Measurements from ENCODE around the gene SLC16A3. TPM values are rescaled to one million over a fixed set of nuclear protein-coding genes. Genes with fewer than 3 reads are reported as not detected.

Gene SLC16A3
- total RNA-seq, 2 experiments from 2014 or later: 93.4 to 99.0 TPM

DNA sequence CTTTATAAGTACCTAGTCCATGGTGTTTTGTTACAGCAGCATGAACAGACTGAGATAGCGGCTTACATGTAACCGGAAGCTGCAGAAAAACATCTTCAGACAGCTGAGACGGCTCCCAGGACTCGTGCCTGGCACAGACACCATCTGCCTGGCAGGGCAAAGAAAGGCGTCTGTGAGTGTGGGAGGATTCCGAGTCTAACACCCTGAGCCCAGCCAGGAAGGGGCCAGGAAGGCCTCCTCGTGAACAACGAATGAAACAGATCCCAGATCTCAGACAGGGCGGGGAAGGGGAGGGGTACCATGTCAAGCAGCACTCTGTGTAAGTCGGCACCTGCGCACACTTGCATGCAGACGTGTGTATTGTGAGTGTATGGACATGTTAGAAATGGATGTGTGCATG is 49.0 kb downstream of the SLC16A3 start:
- TF ChIP-seq CTCF (IDR thresholded peaks at IDR 0.05): no peak
- DNase-seq: no peak

GRCh38 chr17:82278308-82278707 is 49.5 kb downstream of the SLC16A3 start:
- H3K4me1 ChIP-seq (ENCODE audit: insufficient read depth, low read length): peaks cover 36% of the 10 kb centered on the region
- CTCF ChIA-PET: no interaction called here
- no peak overlapping the region for H3K4me3 Mint-ChIP-seq

More for the DNA sequence above, 49.0 kb downstream of the SLC16A3 start:
- ChIA-PET POLR2A (no interaction called here), CTCF (no interaction called here)
- H3K27ac Mint-ChIP-seq: no peak overlapping the region
- H3K27me3 ChIP-seq (ENCODE audit: control insufficient read depth in 1 of 2, insufficient read depth in 2 of 2, low read length in 2 of 2): no peaks in the 10 kb centered on the region
- H3K27me3 Mint-ChIP-seq: no peaks in the 10 kb centered on the region
- H3K9me3 ChIP-seq (ENCODE audit: control insufficient read depth in 1 of 2, insufficient read depth in 1 of 2, low read length in 2 of 2): no peaks in the 10 kb centered on the region
- no peak overlapping the region for H3K4me3 ChIP-seq (ENCODE audit: low read length)
- H3K4me1 ChIP-seq (ENCODE audit: insufficient read depth, low read length): peaks cover 31% of the 10 kb centered on the region
- no peaks in the 10 kb centered on the region for H3K36me3 ChIP-seq (ENCODE audit: insufficient read depth, low read length)
- intact Hi-C loops (cut with DNase I, micrococcal nuclease): no loop called here
- peaks cover 5% of the 10 kb centered on the region for H3K36me3 Mint-ChIP-seq (ENCODE audit: low read depth)
- no peak overlapping the region for H3K4me3 Mint-ChIP-seq
- ATAC-seq (ENCODE audit: poor library complexity): no peak
- H3K4me1 Mint-ChIP-seq (ENCODE audit: low read depth): peaks cover 8% of the 10 kb centered on the region
- H3K9me3 Mint-ChIP-seq: no peaks in the 10 kb centered on the region
- H3K27ac ChIP-seq (ENCODE audit: low read depth in 1 of 2, low read length in 2 of 2): no peak overlapping the region

DNA sequence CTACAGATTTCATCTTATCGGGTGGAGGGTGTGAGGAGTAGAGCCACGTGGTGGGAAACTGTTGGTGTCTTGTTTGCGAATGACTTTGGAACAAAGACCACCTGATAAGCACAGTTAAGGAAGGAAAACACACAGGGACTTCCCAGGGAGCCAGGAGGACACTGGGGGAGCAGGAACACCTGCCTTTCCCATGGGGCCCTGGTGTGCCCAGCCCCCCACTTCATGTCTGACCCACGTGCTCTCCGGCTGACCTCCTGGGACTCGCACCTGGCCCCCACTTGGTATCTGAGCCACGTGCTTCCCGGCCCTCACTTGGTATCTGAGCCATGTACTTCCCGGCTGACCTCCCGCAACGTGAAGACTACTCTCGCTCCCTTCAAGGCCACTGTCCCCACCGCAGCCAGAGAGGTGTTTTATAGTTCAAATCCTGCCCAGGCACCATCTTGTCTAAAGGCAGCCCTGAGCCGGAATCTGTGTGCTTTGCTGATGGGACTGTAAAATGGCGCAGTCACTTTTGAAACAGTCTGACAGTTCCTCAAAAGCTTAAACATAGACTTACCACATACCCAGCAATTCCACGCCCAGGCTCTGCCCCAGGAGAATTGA is 50.0 kb downstream of the SLC16A3 start:
- no peak for DNase-seq
- peaks cover 8% of the 10 kb centered on the region for H3K4me1 Mint-ChIP-seq (ENCODE audit: low read depth)
- no peaks in the 10 kb centered on the region for H3K9me3 Mint-ChIP-seq
- no peak overlapping the region for H3K27ac ChIP-seq (ENCODE audit: low read depth in 1 of 2, low read length in 2 of 2)
- ATAC-seq (ENCODE audit: poor library complexity): no peak
- H3K27me3 ChIP-seq (ENCODE audit: control insufficient read depth in 1 of 2, insufficient read depth in 2 of 2, low read length in 2 of 2): no peaks in the 10 kb centered on the region
- H3K27ac Mint-ChIP-seq: no peak overlapping the region
- no peak for TF ChIP-seq CTCF (IDR thresholded peaks at IDR 0.05)
- H3K9me3 ChIP-seq (ENCODE audit: control insufficient read depth in 1 of 2, insufficient read depth in 1 of 2, low read length in 2 of 2): no peaks in the 10 kb centered on the region
- intact Hi-C loops (cut with DNase I, micrococcal nuclease): no loop called here
- no peaks in the 10 kb centered on the region for H3K27me3 Mint-ChIP-seq
- no peak overlapping the region for H3K4me3 ChIP-seq (ENCODE audit: low read length)
- ChIA-PET CTCF (no interaction called here), POLR2A (no interaction called here)
- H3K36me3 Mint-ChIP-seq (ENCODE audit: low read depth): no peaks in the 10 kb centered on the region
- H3K4me1 ChIP-seq (ENCODE audit: insufficient read depth, low read length): peaks cover 36% of the 10 kb centered on the region
- H3K36me3 ChIP-seq (ENCODE audit: insufficient read depth, low read length): no peaks in the 10 kb centered on the region
- no peak overlapping the region for H3K4me3 Mint-ChIP-seq

More at GRCh38 chr17:82278308-82278707, 49.5 kb downstream of the SLC16A3 start:
- Mint-ChIP-seq H3K27me3 (no peaks in the 10 kb centered on the region), H3K27ac (no peak overlapping the region), H3K36me3 (ENCODE audit: low read depth) (peaks cover 4% of the 10 kb centered on the region), H3K9me3 (no peaks in the 10 kb centered on the region), H3K4me1 (ENCODE audit: low read depth) (peaks cover 8% of the 10 kb centered on the region)
- POLR2A ChIA-PET: no interaction called here
- no peak for DNase-seq
- Histone ChIP-seq H3K4me3 (ENCODE audit: low read length) (no peak overlapping the region), H3K9me3 (ENCODE audit: control insufficient read depth in 1 of 2, insufficient read depth in 1 of 2, low read length in 2 of 2) (no peaks in the 10 kb centered on the region), H3K36me3 (ENCODE audit: insufficient read depth, low read length) (no peaks in the 10 kb centered on the region), H3K27me3 (ENCODE audit: control insufficient read depth in 1 of 2, insufficient read depth in 2 of 2, low read length in 2 of 2) (no peaks in the 10 kb centered on the region), H3K27ac (ENCODE audit: low read depth in 1 of 2, low read length in 2 of 2) (no peak overlapping the region)
- intact Hi-C loops (cut with DNase I, micrococcal nuclease): no loop called here
- no peak for TF ChIP-seq CTCF (IDR thresholded peaks at IDR 0.05)
- ATAC-seq (ENCODE audit: poor library complexity): no peak
